IPS-18c (cell line): Measurements from ENCODE around the gene UAP1.
"Not testable (repeated sequence)": the region's sequence is repeated elsewhere in the genome, so short reads cannot be mapped to it uniquely, and the experiment has no call there.

ENCODE experiments used
- H3K4me3 ChIP-seq: 2 replicates; pipeline ENCODE4 v1.7.0; 2013; ENCODE audit warnings: low read depth, mild to moderate bottlenecking, low read length, moderate library complexity; ENCODE audit not compliant: insufficient read depth
- H3K9me3 ChIP-seq: one replicate; pipeline ENCODE4 v1.6.1; 2013; ENCODE audit warnings: mild to moderate bottlenecking, low read length, moderate library complexity; ENCODE audit not compliant: control insufficient read depth, insufficient read depth

The UAP1 gene

GRCh38 chr1:162590101-162590500 lies 28.6 kb downstream of the UAP1 start:
- H3K9me3 ChIP-seq: no peaks in the 10 kb centered on the region
- no peak overlapping the region for H3K4me3 ChIP-seq

- Histone ChIP-seq H3K4me3 (no peak overlapping the region), H3K9me3 (no peaks in the 10 kb centered on the region)
Measured at GRCh38 chr1:162590686-162591085, 29.2 kb downstream of the UAP1 start.

- H3K9me3 ChIP-seq: no peaks in the 10 kb centered on the region
- no peak overlapping the region for H3K4me3 ChIP-seq
Measured at GRCh38 chr1:162596514-162597170, 35.1 kb downstream of the UAP1 start.

- peaks cover 4% of the 10 kb centered on the region for H3K9me3 ChIP-seq
- no peak overlapping the region for H3K4me3 ChIP-seq
Measured at GRCh38 chr1:162599451-162599850, 37.9 kb downstream of the UAP1 start.

- H3K4me3 ChIP-seq: not testable (repeated sequence)
Measured at GRCh38 chr1:162603117-162603516, 41.6 kb downstream of the UAP1 start.

GRCh38 chr1:162605225-162605927 lies 43.9 kb downstream of the UAP1 start:
- H3K4me3 ChIP-seq: no peak overlapping the region
- H3K9me3 ChIP-seq: peaks cover 4% of the 10 kb centered on the region

More at GRCh38 chr1:162603117-162603516, 41.6 kb downstream of the UAP1 start:
- not testable (repeated sequence) for H3K9me3 ChIP-seq

GRCh38 chr1:162609306-162609705 lies 47.8 kb downstream of the UAP1 start:
- Histone ChIP-seq H3K9me3 (no peaks in the 10 kb centered on the region), H3K4me3 (no peak overlapping the region)

- H3K4me3 ChIP-seq: no peak overlapping the region
- H3K9me3 ChIP-seq: no peaks in the 10 kb centered on the region
Measured at GRCh38 chr1:162612606-162613400, 51.3 kb downstream of the UAP1 start.

- Histone ChIP-seq H3K4me3 (no peak overlapping the region), H3K9me3 (no peaks in the 10 kb centered on the region)
Measured at GRCh38 chr1:162616848-162617247, 55.3 kb downstream of the UAP1 start.

GRCh38 chr1:162617513-162617912 lies 56.0 kb downstream of the UAP1 start:
- Histone ChIP-seq H3K4me3 (no peak overlapping the region), H3K9me3 (no peaks in the 10 kb centered on the region)

GRCh38 chr1:162619076-162619475 lies 57.6 kb downstream of the UAP1 start:
- Histone ChIP-seq H3K4me3 (no peak overlapping the region), H3K9me3 (no peaks in the 10 kb centered on the region)

- Histone ChIP-seq H3K4me3 (no peak overlapping the region), H3K9me3 (no peaks in the 10 kb centered on the region)
Measured at GRCh38 chr1:162621256-162621655, 59.7 kb downstream of the UAP1 start.

- Histone ChIP-seq H3K4me3 (no peak overlapping the region), H3K9me3 (no peaks in the 10 kb centered on the region)
Measured at GRCh38 chr1:162625679-162626078, 64.2 kb downstream of the UAP1 start.

- no peak overlapping the region for H3K4me3 ChIP-seq
- no peaks in the 10 kb centered on the region for H3K9me3 ChIP-seq
Measured at GRCh38 chr1:162626094-162626493, 64.6 kb downstream of the UAP1 start.

GRCh38 chr1:162626761-162627160 lies 65.2 kb downstream of the UAP1 start:
- no peaks in the 10 kb centered on the region for H3K9me3 ChIP-seq
- no peak overlapping the region for H3K4me3 ChIP-seq

GRCh38 chr1:162627662-162628296 lies 66.3 kb downstream of the UAP1 start:
- Histone ChIP-seq H3K4me3 (no peak overlapping the region), H3K9me3 (no peaks in the 10 kb centered on the region)

GRCh38 chr1:162629077-162629627 lies 67.6 kb downstream of the UAP1 start:
- Histone ChIP-seq H3K9me3 (no peaks in the 10 kb centered on the region), H3K4me3 (no peak overlapping the region)
